ENCODE data around the gene HIBADH. TPM values are rescaled to one million over a fixed set of nuclear protein-coding genes. Genes with fewer than 3 reads are reported as not detected.

Gene HIBADH
- total RNA-seq, 1 donor from 2014 or later = 15.4 TPM

GRCh38 chr7:27553273-27553672 is 109.4 kb downstream of the HIBADH start:
- DNase-seq (ENCODE audit: low spot score) = no peak
- TF ChIP-seq CTCF (IDR thresholded peaks at IDR 0.05; ENCODE audit: unreplicated experiment) = no peak
- Mint-ChIP-seq H3K27ac (ENCODE audit: unreplicated experiment) (no peak overlapping the region), H3K9me3 (ENCODE audit: unreplicated experiment) (no peaks in the 10 kb centered on the region), H3K4me1 (ENCODE audit: unreplicated experiment) (no peaks in the 10 kb centered on the region), H3K4me3 (ENCODE audit: unreplicated experiment) (no peak overlapping the region), H3K27me3 (ENCODE audit: unreplicated experiment) (peaks cover 2% of the 10 kb centered on the region), H3K36me3 (ENCODE audit: low read depth, unreplicated experiment) (no peaks in the 10 kb centered on the region)

GRCh38 chr7:27551803-27552400 is 110.8 kb downstream of the HIBADH start:
- no peak for TF ChIP-seq CTCF (IDR thresholded peaks at IDR 0.05; ENCODE audit: unreplicated experiment)
- Mint-ChIP-seq H3K4me3 (ENCODE audit: unreplicated experiment) (no peak overlapping the region), H3K4me1 (ENCODE audit: unreplicated experiment) (no peaks in the 10 kb centered on the region), H3K27ac (ENCODE audit: unreplicated experiment) (no peak overlapping the region), H3K36me3 (ENCODE audit: low read depth, unreplicated experiment) (no peaks in the 10 kb centered on the region), H3K27me3 (ENCODE audit: unreplicated experiment) (peaks cover 2% of the 10 kb centered on the region), H3K9me3 (ENCODE audit: unreplicated experiment) (no peaks in the 10 kb centered on the region)
- no peak for DNase-seq (ENCODE audit: low spot score)

GRCh38 chr7:27549606-27550005 is 113.1 kb downstream of the HIBADH start:
- Mint-ChIP-seq H3K4me3 (ENCODE audit: unreplicated experiment) (no peak overlapping the region), H3K27ac (ENCODE audit: unreplicated experiment) (no peak overlapping the region), H3K27me3 (ENCODE audit: unreplicated experiment) (no peaks in the 10 kb centered on the region), H3K9me3 (ENCODE audit: unreplicated experiment) (no peaks in the 10 kb centered on the region), H3K4me1 (ENCODE audit: unreplicated experiment) (no peaks in the 10 kb centered on the region), H3K36me3 (ENCODE audit: low read depth, unreplicated experiment) (no peaks in the 10 kb centered on the region)
- no peak for DNase-seq (ENCODE audit: low spot score)
- TF ChIP-seq CTCF (IDR thresholded peaks at IDR 0.05; ENCODE audit: unreplicated experiment) = no peak

GRCh38 chr7:27548304-27548703 is 114.4 kb downstream of the HIBADH start:
- Mint-ChIP-seq H3K27me3 (ENCODE audit: unreplicated experiment) (no peaks in the 10 kb centered on the region), H3K4me3 (ENCODE audit: unreplicated experiment) (no peak overlapping the region), H3K4me1 (ENCODE audit: unreplicated experiment) (no peaks in the 10 kb centered on the region), H3K36me3 (ENCODE audit: low read depth, unreplicated experiment) (no peaks in the 10 kb centered on the region), H3K9me3 (ENCODE audit: unreplicated experiment) (no peaks in the 10 kb centered on the region), H3K27ac (ENCODE audit: unreplicated experiment) (no peak overlapping the region)
- no peak for TF ChIP-seq CTCF (IDR thresholded peaks at IDR 0.05; ENCODE audit: unreplicated experiment)
- DNase-seq (ENCODE audit: low spot score) = no peak

- TF ChIP-seq CTCF (IDR thresholded peaks at IDR 0.05; ENCODE audit: unreplicated experiment) = no peak
- DNase-seq (ENCODE audit: low spot score) = no peak
These were observed 115.3 kb downstream of the HIBADH start for GRCh38 chr7:27547401-27547800.

More at GRCh38 chr7:27547401-27547800, 115.3 kb downstream of the HIBADH start:
- Mint-ChIP-seq H3K27ac (ENCODE audit: unreplicated experiment) (no peak overlapping the region), H3K36me3 (ENCODE audit: low read depth, unreplicated experiment) (no peaks in the 10 kb centered on the region), H3K4me1 (ENCODE audit: unreplicated experiment) (no peaks in the 10 kb centered on the region), H3K27me3 (ENCODE audit: unreplicated experiment) (no peaks in the 10 kb centered on the region), H3K4me3 (ENCODE audit: unreplicated experiment) (no peak overlapping the region), H3K9me3 (ENCODE audit: unreplicated experiment) (no peaks in the 10 kb centered on the region)

All from endothelial cell (in vitro differentiated cells).